ENCODE measurements around the gene MGAT1.

DNA sequence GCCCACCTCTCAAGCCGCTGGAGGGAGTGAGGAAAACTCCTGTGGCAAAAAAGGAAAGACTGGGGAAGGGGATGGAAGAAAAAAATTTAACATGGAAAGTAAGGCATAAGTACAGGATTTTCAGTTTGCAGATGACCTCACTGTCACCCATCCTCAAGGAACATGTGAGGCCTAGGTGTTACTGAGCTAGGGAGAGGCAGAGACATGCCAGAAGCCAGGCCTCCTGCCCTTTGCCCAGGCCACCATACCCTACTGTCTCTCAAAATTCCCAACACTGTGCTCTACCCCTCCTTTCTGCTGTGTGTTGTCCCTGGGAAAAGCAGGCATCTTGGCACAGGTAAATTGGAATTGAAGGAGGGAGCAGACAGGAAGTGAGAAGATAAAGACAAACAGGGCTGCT, 4.4 kb upstream of the MGAT1 start:
- TF ChIP-seq, protein P1, sequence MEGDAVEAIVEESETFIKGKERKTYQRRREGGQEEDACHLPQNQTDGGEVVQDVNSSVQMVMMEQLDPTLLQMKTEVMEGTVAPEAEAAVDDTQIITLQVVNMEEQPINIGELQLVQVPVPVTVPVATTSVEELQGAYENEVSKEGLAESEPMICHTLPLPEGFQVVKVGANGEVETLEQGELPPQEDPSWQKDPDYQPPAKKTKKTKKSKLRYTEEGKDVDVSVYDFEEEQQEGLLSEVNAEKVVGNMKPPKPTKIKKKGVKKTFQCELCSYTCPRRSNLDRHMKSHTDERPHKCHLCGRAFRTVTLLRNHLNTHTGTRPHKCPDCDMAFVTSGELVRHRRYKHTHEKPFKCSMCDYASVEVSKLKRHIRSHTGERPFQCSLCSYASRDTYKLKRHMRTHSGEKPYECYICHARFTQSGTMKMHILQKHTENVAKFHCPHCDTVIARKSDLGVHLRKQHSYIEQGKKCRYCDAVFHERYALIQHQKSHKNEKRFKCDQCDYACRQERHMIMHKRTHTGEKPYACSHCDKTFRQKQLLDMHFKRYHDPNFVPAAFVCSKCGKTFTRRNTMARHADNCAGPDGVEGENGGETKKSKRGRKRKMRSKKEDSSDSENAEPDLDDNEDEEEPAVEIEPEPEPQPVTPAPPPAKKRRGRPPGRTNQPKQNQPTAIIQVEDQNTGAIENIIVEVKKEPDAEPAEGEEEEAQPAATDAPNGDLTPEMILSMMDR (IDR thresholded peaks at IDR 0.05): no peak
- TF ChIP-seq POLR2A (IDR thresholded peaks at IDR 0.05): no peak
